ENCODE measurements around the gene SAP30BP.

SAP30BP gene

GRCh38 chr17:75670868-75671267, 3.7 kb downstream of the SAP30BP start:
- Histone ChIP-seq H3K4me1 (no peaks in the 10 kb centered on the region; the same call in 1 of the 2 replicates), H3K9me3 (no peaks in the 10 kb centered on the region), H3K27me3 (no peaks in the 10 kb centered on the region), H3K4me3 (ENCODE audit: low read depth, low read length) (no peak overlapping the region), H3K36me3 (peaks cover 46% of the 10 kb centered on the region)
- TF ChIP-seq CTCF (IDR thresholded peaks at IDR 0.05; ENCODE audit: low read depth, low read length): no peak
- DNase-seq: no peak

GRCh38 chr17:75672011-75672410, 4.9 kb downstream of the SAP30BP start:
- DNase-seq: no peak
- H3K27me3 ChIP-seq: no peaks in the 10 kb centered on the region
- TF ChIP-seq CTCF (IDR thresholded peaks at IDR 0.05; ENCODE audit: low read depth, low read length): no peak
- no peaks in the 10 kb centered on the region; the same call in 1 of the 2 replicates for H3K4me1 ChIP-seq
- H3K9me3 ChIP-seq: no peaks in the 10 kb centered on the region
- no peak overlapping the region for H3K4me3 ChIP-seq (ENCODE audit: low read depth, low read length)
- H3K36me3 ChIP-seq: peaks cover 48% of the 10 kb centered on the region

- TF ChIP-seq CTCF (IDR thresholded peaks at IDR 0.05; ENCODE audit: low read depth, low read length): no peak
- H3K9me3 ChIP-seq: no peaks in the 10 kb centered on the region
- peaks cover 54% of the 10 kb centered on the region for H3K36me3 ChIP-seq
- no peak for DNase-seq
- no peaks in the 10 kb centered on the region for H3K27me3 ChIP-seq
- no peak overlapping the region for H3K4me3 ChIP-seq (ENCODE audit: low read depth, low read length)
- H3K4me1 ChIP-seq: no peaks in the 10 kb centered on the region
These were observed 6.3 kb downstream of the SAP30BP start for GRCh38 chr17:75673487-75673886.

GRCh38 chr17:75676461-75676860, 9.3 kb downstream of the SAP30BP start:
- TF ChIP-seq CTCF (IDR thresholded peaks at IDR 0.05; ENCODE audit: low read depth, low read length): no peak
- H3K9me3 ChIP-seq: no peaks in the 10 kb centered on the region
- no peak for DNase-seq
- H3K27me3 ChIP-seq: no peaks in the 10 kb centered on the region
- no peak overlapping the region for H3K4me3 ChIP-seq (ENCODE audit: low read depth, low read length)
- H3K4me1 ChIP-seq: no peaks in the 10 kb centered on the region
- H3K36me3 ChIP-seq: peaks cover 50% of the 10 kb centered on the region

GRCh38 chr17:75679706-75680211, 12.6 kb downstream of the SAP30BP start:
- DNase-seq: no peak
- H3K36me3 ChIP-seq: peaks cover 37% of the 10 kb centered on the region
- H3K4me1 ChIP-seq: peaks cover 10% of the 10 kb centered on the region
- no peaks in the 10 kb centered on the region for H3K27me3 ChIP-seq
- no peak for TF ChIP-seq CTCF (IDR thresholded peaks at IDR 0.05; ENCODE audit: low read depth, low read length)
- no peaks in the 10 kb centered on the region for H3K9me3 ChIP-seq
- no peak overlapping the region for H3K4me3 ChIP-seq (ENCODE audit: low read depth, low read length)

GRCh38 chr17:75680431-75680830, 13.3 kb downstream of the SAP30BP start:
- Histone ChIP-seq H3K4me3 (ENCODE audit: low read depth, low read length) (no peak overlapping the region), H3K27me3 (no peaks in the 10 kb centered on the region), H3K36me3 (peaks cover 33% of the 10 kb centered on the region), H3K4me1 (peaks cover 10% of the 10 kb centered on the region), H3K9me3 (no peaks in the 10 kb centered on the region)
- no peak for TF ChIP-seq CTCF (IDR thresholded peaks at IDR 0.05; ENCODE audit: low read depth, low read length)
- no peak for DNase-seq

Data from BE2C (cell line).